ENCODE data around the gene CPZ. TPM values are rescaled to one million over a fixed set of nuclear protein-coding genes. Genes with fewer than 3 reads are reported as not detected.

The CPZ gene
- total and polyA plus RNA-seq, 2 donors (not counting 1 experiment from before 2014, with no cell fraction given), result not detected

DNA sequence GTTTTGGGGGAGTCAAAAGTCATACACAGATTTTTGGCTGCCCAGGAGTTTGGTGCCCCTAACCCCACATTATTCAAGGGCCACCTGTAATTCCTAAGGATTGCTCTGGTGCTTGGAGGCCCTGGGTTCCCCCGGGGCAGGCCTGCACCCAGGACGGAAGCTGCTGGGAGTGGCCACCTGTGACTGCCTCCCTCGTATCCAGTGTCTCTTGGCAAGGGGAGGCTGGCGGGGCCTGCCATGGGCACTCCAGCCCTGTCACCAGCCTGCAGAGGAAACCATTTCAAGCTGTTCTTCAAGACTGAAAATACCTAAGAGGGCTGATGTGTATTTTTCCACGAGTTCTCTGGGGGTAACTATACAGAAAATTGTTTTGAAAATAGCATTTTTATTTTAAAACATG lies 36.8 kb upstream of the CPZ start:
- H4K20me1 ChIP-seq (ENCODE audit: control insufficient read depth, insufficient read depth, low read length, poor library complexity, severe bottlenecking), result no peaks in the 10 kb centered on the region
- Mint-ChIP-seq H3K27me3 (peaks cover 3% of the 10 kb centered on the region), H3K27ac (no peak overlapping the region), H3K4me1 (no peaks in the 10 kb centered on the region), H3K9me3 (ENCODE audit: insufficient read depth) (no peaks in the 10 kb centered on the region), H3K4me3 (no peak overlapping the region)
- H3K4me2 ChIP-seq (replicated peaks; ENCODE audit: low read depth, low read length, poor library complexity, severe bottlenecking), result no peak overlapping the region
- H3K36me3 ChIP-seq (replicated peaks in 1 of 2; ENCODE audit: control extremely low read depth in 1 of 2, control insufficient read depth in 1 of 2, extremely low read depth in 1 of 2, insufficient read depth in 2 of 2, low read length in 1 of 2), result no peaks in the 10 kb centered on the region
- intact Hi-C loops (cut with micrococcal nuclease), result no loop called here
- POLR2A ChIA-PET, result no interaction called here
- H3K79me2 ChIP-seq (ENCODE audit: control insufficient read depth, insufficient read depth, low read length), result no peaks in the 10 kb centered on the region
- H3K4me3 ChIP-seq (ENCODE audit: control extremely low read depth in 1 of 5, extremely low read depth in 1 of 5, insufficient read depth in 1 of 5, low read depth in 2 of 5, low read length in 4 of 5), result no peak overlapping the region
- peaks cover 0 to 3% (median 0%) of the 10 kb centered on the region in 3 donors for H3K9me3 ChIP-seq (ENCODE audit: control extremely low read depth in 1 of 3, control insufficient read depth in 2 of 3, insufficient read depth in 1 of 3, low read length in 2 of 3)
- no peak overlapping the region for H2AFZ ChIP-seq (ENCODE audit: insufficient read depth, low read depth, low read length, poor library complexity, severe bottlenecking)
- ATAC-seq (ENCODE audit: low read depth) (no peak), DNase-seq (no peak)
- no peak overlapping the region for H3K9ac ChIP-seq (ENCODE audit: low read length)
- 85% methylated on average over 4 of the region's 5 CpGs for WGBS (ENCODE audit: insufficient coverage)
- H3K4me1 ChIP-seq (ENCODE audit: control insufficient read depth in 2 of 2, insufficient read depth in 2 of 2, low read length in 2 of 2), result no peaks in the 10 kb centered on the region
- no peak overlapping the region for H3K27ac ChIP-seq (ENCODE audit: low read length in 2 of 2)
- TF ChIP-seq, protein P1, sequence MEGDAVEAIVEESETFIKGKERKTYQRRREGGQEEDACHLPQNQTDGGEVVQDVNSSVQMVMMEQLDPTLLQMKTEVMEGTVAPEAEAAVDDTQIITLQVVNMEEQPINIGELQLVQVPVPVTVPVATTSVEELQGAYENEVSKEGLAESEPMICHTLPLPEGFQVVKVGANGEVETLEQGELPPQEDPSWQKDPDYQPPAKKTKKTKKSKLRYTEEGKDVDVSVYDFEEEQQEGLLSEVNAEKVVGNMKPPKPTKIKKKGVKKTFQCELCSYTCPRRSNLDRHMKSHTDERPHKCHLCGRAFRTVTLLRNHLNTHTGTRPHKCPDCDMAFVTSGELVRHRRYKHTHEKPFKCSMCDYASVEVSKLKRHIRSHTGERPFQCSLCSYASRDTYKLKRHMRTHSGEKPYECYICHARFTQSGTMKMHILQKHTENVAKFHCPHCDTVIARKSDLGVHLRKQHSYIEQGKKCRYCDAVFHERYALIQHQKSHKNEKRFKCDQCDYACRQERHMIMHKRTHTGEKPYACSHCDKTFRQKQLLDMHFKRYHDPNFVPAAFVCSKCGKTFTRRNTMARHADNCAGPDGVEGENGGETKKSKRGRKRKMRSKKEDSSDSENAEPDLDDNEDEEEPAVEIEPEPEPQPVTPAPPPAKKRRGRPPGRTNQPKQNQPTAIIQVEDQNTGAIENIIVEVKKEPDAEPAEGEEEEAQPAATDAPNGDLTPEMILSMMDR (IDR thresholded peaks at IDR 0.05), result no peak
- no peak for TF ChIP-seq EZH2 (IDR thresholded peaks at IDR 0.05; ENCODE audit: borderline replicate concordance, insufficient read depth, low read depth, low read length, poor library complexity, severe bottlenecking)
- CTCF ChIA-PET, result no interaction called here
- no peaks in the 10 kb centered on the region for H3K27me3 ChIP-seq (replicated peaks in 1 of 4; ENCODE audit: control extremely low read depth in 1 of 4, control insufficient read depth in 3 of 4, insufficient read depth in 4 of 4, low read length in 3 of 4)

DNA sequence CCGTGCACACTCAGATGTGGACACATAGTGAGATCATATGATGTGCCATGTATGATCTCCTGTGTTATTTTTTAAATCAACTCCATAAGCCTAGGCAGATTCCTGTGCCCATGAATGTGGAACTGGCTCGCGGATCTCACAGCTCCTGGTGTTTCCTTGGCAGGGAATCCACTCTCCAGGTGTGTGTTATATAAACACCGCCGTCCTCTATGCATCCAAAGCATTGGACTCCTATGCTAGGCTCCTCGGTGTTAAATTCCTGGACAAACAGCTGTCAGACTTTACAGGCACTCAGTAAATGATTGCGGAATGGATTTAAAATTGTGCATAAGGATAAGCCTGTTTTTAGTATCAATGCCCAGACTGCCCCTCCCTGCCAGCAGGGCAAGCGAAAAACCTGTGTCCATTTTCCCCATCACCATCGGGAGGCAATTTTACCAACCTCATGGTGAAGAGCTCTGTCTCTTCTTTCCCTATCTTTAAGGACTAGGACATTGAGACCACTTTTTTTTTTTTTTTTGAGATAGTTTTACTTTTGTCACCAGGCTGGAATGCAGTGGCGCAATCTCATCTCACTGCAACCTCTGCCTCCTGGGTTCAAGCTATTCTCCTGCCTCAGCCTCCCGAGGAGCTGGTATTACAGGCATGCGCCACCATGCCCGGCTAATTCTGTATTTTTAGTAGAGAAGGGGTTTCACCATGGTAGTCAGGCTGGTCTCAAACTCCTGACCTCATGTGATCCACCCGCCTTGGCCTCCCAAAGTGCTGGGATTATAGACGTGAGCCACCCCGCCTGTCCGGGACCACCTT lies 36.0 kb upstream of the CPZ start:
- ChIA-PET POLR2A (no interaction called here), CTCF (no interaction called here)
- H3K9ac ChIP-seq (ENCODE audit: low read length), result no peak overlapping the region
- H3K27me3 Mint-ChIP-seq, result peaks cover 3% of the 10 kb centered on the region
- peaks cover 0 to 3% (median 0%) of the 10 kb centered on the region in 3 donors for H3K9me3 ChIP-seq (ENCODE audit: control extremely low read depth in 1 of 3, control insufficient read depth in 2 of 3, insufficient read depth in 1 of 3, low read length in 2 of 3)
- no peak overlapping the region for H3K4me3 ChIP-seq (ENCODE audit: control extremely low read depth in 1 of 5, extremely low read depth in 1 of 5, insufficient read depth in 1 of 5, low read depth in 2 of 5, low read length in 4 of 5)
- no peaks in the 10 kb centered on the region for H3K4me1 Mint-ChIP-seq
- H3K27ac Mint-ChIP-seq, result no peak overlapping the region
- 96% methylated on average over 10 of the region's 17 CpGs for whole genome bisulfite sequencing (ENCODE audit: insufficient coverage)
- no peaks in the 10 kb centered on the region for H3K9me3 Mint-ChIP-seq (ENCODE audit: insufficient read depth)
- TF ChIP-seq EZH2 (IDR thresholded peaks at IDR 0.05; ENCODE audit: borderline replicate concordance, insufficient read depth, low read depth, low read length, poor library complexity, severe bottlenecking), result no peak
- TF ChIP-seq, protein P1 (IDR thresholded peaks at IDR 0.05), result no peak
- intact Hi-C loops (cut with micrococcal nuclease), result no loop called here
- no peak overlapping the region for H3K27ac ChIP-seq (ENCODE audit: low read length in 2 of 2)
- H4K20me1 ChIP-seq (ENCODE audit: control insufficient read depth, insufficient read depth, low read length, poor library complexity, severe bottlenecking), result no peaks in the 10 kb centered on the region
- no peak for DNase-seq
- H3K36me3 ChIP-seq (replicated peaks in 1 of 2; ENCODE audit: control extremely low read depth in 1 of 2, control insufficient read depth in 1 of 2, extremely low read depth in 1 of 2, insufficient read depth in 2 of 2, low read length in 1 of 2), result no peaks in the 10 kb centered on the region
- no peaks in the 10 kb centered on the region for H3K4me1 ChIP-seq (ENCODE audit: control insufficient read depth in 2 of 2, insufficient read depth in 2 of 2, low read length in 2 of 2)
- H3K4me2 ChIP-seq (replicated peaks; ENCODE audit: low read depth, low read length, poor library complexity, severe bottlenecking), result no peak overlapping the region
- ATAC-seq (ENCODE audit: low read depth), result no peak
- H3K27me3 ChIP-seq (replicated peaks in 1 of 4; ENCODE audit: control extremely low read depth in 1 of 4, control insufficient read depth in 3 of 4, insufficient read depth in 4 of 4, low read length in 3 of 4), result no peaks in the 10 kb centered on the region
- H2AFZ ChIP-seq (ENCODE audit: insufficient read depth, low read depth, low read length, poor library complexity, severe bottlenecking), result no peak overlapping the region
- no peaks in the 10 kb centered on the region for H3K79me2 ChIP-seq (ENCODE audit: control insufficient read depth, insufficient read depth, low read length)
- no peak overlapping the region for H3K4me3 Mint-ChIP-seq
